AML-193 (cell line): ENCODE results near the gene SCFD1.
A peak's percentile ranks its signal among the peaks of the same experiment; 100 is the strongest.
"Not testable (repeated sequence)": the region's sequence is repeated elsewhere in the genome, so short reads cannot be mapped to it uniquely, and the experiment has no call there.

Source experiments
- DNase-seq, 2 experiments: peaks; one replicate each; lab custom pipeline; 2025; lab: John Stamatoyannopoulos, UW

Gene SCFD1

DNA sequence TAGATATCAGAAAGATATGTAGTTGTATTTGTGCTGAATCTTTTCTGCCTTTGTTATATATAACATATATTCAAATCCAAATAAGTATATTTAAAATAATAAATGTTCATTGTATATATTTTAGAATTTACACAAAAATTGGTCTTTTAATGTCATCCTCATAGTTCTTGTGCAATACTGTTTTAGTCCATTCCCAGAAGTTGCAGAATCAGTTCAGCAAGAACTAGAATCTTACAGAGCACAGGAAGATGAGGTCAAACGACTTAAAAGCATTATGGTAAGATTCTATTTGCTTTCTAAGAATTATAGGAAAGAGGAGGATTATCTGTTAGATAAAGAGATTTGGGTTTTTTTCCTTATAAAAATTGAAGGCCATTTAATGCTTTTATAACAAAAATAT, 51.0 kb downstream of the SCFD1 start:
- peak in 1 of 2 experiments; percentile 13 for DNase-seq

DNA sequence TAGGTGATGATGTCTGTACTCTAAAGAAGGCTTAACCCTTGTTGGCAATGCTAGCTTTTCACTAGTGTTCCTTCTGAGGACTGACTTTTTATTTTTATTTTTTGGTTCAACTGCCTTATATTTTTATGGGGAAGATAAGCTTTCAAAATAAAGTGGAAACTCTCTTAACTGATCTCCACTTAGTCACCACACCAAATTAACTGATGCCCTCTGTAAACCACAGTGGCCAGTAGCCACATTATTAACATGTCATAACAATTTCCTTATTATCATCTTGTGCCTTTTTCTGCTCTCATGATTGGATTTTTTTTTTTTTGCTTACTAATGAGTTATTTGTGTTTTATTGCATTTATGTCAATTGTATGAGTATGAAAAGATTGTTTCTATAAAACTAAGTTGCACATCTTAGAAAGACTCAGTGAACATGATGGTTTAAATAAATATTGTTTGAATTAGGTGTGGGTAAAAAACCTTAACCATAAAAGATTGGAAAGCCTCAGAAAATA, 56.9 kb downstream of the SCFD1 start:
- DNase-seq = no peak

DNA sequence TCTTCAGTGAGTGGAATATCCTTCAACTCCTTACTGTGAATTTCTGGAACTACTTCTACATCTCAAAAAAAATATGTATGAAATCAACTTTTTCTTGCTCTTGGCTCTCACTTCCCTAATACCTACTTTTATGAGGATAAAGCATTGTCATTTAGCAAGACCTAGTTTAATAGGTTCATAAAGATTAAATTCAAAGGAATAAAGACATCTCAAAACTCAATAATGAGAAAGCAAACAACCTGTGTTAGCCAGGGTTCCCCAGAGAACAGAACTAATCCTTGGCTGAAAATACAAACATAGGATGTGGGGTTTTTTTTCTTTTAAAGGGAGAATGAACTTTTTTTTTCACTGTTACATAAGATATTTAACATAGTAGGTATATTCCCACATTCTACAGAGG, 57.9 kb downstream of the SCFD1 start:
- no peak for DNase-seq

DNA sequence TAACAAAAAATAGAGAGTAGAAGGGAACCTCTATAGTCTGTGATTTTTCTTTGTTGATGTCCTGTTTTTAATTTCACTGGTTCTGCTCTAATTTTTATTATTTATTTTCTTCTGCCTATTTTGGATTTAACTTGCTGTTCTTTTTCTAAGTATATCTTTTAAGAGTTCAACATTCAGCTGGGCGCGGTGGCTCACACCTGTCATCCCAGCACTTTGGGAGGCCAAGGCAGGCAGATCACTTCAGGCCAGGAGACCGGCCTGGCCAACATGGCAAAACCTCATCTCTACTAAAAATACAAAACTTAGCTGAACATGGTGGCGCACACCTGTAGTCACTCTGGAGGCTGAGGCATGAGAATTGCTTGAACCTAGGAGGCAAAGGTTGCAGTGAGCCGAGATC, 58.7 kb downstream of the SCFD1 start:
- not testable (repeated sequence) for DNase-seq

DNA sequence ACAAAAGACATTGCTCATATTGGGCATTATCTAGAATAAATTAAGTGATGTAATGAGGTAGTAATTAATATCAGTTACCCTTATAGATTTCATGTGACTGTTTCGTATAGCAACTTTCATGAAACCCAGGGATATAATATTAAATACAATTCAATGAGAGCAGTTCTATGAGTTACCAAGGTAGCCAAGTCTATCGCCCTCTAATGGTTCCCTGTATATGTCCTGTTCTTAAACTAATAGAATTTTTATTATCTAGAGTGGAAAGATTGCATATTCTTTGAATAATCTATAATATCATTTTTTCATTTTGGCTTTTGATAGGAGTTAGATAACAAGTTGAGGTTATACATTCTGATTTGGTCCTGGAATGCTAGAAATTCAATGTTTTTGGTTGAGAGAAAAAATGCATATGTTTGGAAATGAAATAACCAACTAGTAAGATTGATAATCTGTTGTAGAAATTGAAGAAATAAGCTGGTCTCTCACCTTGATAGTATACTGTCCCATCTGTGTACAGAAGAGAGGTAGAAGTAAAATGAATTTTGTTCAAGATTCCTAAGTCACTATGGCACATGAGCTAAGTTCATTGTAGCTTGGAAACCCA, 59.7 kb downstream of the SCFD1 start:
- DNase-seq = peak; percentile 26 to 64

DNA sequence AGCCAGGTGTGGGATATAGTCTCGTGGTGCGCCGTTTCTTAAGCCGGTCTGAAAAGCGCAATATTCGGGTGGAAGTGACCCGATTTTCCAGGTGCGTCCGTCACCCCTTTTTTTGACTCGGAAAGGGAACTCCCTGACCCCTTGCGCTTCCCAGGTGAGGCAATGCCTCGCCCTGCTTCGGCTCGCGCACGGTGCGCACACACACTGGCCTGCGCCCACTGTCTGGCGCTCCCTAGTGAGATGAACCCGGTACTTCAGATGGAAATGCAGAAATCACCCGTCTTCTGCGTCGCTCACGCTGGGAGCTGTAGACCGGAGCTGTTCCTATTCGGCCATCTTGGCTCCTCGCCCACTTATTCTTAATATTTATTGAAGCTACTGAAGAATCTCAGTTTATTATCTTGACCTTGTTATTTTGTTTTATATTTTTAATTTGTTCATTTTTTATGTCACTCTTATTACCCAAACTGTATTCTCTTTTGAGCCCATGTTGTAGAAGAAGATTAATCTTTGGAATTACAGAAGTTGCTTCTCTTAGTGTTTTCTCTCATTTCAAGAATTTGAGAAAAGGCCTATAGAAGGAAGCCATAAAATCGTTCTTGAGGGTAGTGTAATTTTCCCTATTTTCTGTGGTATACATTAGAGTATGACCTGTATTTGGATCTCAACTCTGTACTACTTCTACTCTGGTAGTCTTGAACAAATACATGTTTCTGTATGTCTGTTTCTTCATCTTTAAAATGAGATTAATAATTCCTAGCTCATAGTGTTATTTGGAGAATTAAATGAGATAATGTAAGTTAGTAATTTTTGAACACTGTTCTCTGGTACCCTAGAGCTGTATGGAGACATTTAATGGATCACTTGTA, 68.6 kb downstream of the SCFD1 start:
- not testable (repeated sequence) for DNase-seq

DNA sequence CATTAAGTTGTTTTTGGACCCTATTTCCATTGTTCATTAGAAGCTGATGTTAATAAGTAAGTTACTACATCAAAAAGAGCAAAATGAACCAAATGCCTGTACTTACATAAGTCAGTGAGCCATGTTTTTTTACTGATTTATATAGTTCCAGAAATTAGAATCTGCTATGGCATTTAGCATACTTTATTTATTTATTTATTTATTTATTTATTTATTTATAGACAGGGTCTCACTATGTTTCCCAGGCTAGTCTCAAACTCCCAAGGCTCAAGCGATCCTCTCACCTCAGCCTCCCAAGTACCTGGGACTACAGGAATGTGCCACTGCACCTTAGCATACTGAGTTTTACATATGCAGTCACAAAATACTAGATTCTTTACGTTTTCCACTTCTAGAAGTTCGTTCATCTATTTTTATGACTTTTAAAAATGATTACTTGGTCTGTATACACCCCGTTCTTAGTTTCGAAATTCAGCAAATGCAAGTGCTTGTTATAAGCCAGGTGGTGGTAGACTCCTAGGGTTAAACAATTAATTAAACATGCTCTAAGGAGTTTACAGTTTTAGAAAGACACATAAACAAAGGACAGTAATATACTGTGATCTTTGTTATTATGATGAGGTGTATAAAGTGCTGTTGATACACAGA, 69.8 kb downstream of the SCFD1 start:
- no peak for DNase-seq

DNA sequence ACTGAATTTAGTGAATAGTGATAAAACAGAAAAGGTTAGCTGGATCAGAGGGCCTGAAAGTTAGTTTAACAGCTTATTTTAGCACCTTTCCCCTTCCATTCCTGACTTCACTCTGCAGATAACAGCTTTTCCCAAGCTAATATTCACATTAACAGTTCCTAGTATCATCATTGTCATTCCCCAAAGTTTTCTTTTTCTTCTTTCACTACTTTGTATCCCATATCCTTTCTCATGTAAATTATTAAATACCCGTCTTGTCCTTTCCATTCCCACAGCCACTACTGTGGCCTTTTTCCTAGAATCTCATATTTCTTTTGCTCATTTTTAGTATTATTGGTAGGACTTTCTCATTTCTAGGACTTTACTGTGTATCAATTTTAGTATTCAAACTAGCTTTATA, 70.5 kb downstream of the SCFD1 start:
- no peak for DNase-seq

DNA sequence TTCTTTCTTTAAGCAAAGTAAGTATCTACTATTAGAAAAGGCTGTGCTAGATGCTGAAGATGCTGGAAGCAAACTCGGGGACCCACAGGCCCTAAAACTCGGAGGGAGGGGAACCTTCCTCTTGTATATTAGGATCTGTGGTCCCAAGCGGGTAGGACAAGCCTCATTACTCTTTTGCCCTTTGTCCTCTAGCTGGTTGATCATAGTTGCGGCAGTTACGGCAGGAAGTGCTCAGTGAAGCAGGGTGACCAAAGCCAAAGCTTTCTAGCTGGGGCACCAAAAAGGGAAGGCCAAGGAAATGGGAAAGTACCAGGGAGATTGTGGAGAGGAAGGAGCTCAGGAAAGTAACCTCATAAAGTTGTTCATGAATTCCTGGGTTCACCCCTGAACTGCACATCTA, 76.3 kb downstream of the SCFD1 start:
- DNase-seq = no peak

DNA sequence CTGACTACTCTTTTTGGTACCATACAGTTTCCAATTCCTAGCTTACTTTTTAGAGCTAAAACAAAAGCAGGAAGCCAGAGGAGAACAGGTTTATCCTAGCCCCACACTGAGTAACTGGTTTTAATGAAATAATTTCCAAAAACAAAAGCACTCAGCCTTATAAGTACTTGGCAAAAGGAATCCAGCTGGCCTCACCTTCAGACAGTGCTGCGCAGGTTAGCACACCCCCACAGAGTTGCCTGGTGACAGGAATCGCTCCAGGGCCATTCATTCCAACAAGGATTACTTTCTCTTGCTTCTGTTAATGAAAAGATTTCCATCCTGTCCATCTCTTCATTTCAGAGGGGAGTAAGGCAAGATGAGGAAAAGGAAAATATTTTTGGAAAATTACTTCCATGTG, 84.6 kb downstream of the SCFD1 start:
- no peak for DNase-seq

DNA sequence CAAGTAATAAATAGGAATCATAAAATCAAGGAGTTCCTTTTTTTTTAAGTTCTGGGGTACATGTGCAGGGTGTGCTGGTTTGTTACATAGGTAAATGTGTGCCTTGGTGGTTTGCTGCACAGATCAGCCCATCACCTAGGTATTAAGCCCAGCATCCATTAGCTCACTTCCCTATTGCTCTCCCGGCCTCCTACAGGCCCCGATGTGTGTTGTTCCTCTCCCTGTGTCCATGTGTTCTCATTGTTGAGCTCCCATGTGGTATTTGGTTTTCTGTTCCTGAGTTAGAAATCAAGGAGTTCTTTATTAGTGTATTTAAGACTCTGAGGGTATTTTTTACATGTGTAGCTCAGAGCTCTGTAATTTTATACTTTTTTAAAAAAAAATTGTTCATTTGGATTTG, 86.0 kb downstream of the SCFD1 start:
- DNase-seq = no peak

DNA sequence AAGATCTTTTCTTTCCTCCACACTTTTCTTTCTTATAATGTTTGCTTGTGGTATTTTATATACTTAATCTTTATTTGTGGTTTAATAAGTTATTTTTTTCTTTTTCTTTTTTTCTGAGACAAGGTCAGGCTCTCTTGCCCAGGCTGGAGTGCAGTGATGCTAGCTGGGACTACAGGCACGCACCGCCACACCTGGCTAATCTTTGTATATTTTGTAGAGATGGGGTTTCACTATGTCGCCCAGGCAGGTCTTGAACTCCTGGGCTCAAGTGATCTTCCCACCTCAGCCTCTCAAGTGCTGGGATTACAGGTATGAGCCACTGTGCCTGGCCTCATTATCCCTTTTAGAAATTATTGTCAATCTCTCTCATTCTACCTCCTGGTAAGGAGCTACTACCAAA, 87.1 kb downstream of the SCFD1 start:
- no peak for DNase-seq

DNA sequence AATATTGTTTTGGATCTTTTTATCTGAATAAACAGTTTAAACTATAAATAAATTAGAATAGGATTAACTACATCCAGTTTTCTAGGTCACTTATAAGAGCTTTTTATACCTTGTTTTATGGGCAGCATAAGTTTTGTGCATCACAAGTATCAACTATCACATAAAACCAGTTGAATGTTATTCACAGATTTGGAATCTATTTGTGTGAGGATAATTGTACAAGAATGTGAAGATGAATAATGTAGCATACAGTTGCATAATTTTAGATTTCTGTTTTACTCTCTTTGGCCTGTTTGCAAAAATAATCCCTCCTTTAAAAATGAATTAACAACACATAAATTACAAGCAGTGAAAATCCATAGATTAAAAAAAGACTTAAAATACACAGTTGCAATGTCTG, 88.8 kb downstream of the SCFD1 start:
- no peak for DNase-seq

DNA sequence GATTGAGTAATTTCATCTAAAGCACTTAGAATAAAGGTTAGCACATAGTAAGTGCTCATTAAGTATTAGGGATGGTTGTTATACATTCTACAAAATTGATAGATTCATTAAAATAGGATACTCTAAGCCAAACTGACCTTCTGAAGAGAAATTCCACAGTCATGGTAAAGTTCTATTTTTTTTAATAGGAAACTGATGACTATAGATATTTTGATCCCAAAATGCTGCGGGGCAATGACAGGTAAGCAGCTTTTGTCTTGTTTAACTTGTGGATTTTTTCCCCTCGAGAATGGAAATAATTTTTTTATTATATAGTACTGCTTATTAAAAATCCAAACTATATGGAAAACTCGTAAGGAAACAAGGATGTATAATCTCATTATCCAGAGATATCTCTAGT, 97.0 kb downstream of the SCFD1 start:
- no peak for DNase-seq

DNA sequence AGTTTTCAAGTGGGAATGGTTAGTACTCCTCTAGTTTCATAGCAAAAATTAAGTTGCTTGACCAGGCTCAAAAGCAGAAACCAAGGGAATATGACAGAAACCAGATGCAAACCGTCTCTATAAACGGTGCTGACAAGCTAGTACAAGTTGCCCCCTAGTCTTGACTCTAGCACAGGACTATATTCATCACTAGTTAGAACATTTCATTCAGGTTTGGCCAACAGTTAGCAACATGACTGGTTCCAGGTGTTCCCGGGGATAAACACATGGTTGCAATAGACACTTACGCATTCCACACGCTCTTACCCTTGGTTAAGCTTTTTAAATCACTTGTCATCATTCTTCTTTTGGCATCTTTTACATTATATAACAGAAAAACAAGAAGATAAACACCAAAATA, 103.6 kb downstream of the SCFD1 start:
- no peak for DNase-seq

DNA sequence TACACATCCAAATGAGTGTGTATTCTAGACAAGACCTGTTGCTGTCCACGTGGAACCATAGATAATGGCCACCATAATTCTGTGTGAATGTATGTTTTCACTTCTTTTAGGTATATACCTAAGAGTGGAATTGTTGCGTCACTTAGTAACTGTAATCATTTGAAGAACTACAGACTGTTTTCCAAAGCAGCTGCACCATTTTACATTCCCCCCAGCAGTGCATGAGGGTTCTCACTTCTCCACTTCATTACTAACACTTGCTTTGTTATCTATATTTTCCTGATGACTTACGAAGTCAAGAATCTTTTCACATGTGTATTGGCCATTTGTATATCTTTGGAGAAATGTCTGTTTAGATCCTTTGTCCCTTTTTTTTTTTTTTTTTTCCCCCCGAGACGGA, 106.4 kb downstream of the SCFD1 start:
- DNase-seq = no peak

DNA sequence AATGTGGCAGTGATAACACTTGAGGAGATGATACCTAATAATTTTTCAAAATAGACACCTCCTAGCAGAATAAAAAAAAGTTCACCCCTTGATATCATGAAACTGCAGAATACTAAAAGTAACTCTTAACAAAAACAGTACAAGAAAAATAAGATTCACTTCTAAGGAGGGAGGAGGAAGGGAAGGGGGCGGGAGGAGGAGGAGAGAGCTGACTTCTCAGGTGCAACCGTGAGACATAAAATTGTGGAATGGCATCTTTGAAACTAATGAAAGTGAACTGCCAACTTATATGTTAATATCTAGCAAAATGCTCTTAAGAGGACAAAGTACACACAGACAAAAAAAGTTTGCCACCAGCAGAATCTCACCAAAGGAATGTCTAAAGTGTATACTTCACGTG, 115.8 kb downstream of the SCFD1 start:
- no peak for DNase-seq

DNA sequence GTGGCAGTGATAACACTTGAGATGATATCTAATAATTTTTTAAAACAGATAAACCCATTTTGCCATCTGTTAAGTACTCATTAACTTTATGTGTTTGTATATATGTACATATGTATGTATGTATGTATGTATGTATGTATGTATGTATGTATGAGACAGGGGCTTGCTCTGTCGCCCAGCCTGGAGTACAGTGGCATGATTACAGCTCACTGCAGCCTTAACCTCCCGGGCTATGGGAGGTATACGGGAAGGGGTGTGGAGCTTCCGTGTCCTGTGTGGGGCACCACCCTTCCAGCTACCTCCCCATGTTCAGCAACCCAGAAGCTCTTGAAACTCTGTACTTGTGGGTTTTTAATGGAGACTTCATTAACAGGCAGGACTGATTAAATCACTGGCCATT, 116.9 kb downstream of the SCFD1 start:
- no peak for DNase-seq

DNA sequence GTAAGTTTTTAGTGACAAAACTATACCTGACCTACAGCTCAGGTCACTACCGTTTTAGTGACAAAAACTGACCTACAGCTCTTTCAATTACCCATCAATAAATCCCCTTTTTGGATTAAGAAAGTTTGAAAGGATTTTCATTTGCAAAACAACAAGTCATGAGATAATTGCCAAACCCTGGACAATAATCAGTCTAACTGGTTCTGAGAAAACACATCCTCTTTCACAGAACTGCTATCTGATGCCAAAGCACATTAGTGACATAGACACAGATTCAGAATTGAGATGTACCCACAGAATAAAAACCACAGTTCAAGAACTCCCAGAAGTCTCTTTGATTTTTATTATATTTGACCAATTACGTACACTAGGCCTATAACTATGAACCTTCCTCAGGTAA, 126.2 kb downstream of the SCFD1 start:
- DNase-seq = no peak

DNA sequence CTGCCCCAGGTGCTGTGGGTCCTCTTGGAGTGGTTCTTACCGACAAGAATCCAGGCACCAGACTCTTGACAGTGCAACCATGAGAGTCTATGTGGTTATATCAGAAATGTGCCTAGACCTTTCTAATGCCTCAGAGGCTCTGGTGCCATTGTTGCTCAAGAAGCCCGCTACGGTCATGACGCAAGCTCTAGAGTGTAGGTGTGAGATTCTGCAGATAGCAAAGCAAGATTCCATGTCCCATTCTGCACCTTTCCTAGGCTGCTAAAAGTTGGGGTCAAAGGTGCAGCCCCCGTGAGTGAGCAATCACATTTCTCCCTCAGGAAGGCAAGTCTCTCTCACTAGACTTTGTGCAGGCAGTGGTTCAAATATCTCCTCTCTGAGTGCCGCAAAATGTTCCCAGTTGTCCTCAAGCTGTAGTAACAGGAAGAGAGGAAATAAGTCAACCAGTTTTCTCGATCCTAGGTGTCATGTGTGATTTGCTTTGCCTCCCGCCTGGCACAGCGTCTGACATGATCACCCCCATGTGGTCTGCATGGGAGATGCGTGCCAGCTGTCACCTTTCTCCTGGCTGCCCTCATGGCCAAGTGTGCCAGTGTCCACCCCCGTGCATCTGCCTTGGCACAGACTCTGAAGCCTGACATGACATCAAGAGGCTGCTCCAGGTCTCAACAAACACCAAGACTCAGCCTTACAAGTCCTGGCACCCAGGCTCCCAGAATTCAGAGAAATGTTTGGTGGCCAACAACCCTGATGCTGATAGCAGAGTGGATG, 129.7 kb downstream of the SCFD1 start:
- no peak for DNase-seq

DNA sequence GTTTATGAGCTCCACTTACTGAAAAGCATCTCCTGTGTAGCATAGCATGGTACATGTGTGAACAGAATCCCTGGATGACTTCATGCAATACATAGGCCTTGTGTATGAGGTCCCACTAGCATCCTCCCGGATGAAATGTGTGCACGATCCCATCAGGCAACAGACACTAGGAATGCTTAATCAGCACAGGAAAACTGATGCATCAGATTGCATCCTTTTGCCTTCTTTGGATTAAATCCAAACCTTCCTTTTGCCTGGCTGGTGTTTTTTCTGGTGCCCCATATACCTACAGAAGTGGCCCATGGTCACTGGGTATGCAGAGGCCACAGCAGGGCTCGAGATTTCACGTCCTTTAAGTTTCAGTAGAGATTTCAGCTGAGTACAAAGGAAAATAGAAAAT, 131.3 kb downstream of the SCFD1 start:
- no peak for DNase-seq

DNA sequence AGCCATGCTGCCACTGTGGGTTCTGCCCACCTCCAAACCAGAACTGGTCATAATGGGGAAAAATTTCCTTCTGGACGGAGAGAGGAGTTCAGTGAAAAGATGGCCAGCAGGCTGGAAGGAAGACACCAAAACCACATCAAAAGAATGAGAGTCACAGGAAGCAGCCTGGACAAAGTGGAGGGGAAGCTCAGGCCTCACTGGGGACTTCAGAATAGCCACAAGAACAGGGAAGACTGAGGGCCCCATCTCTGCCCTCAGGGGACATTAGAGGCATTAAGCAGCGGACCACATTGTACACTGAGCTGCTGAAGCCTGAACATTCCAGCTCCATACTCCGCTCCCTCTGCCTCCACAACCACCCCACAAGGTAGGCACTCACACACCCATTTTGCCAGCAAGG, 132.7 kb downstream of the SCFD1 start:
- DNase-seq = no peak
